ENCODE results near the gene METTL25.

DNA sequence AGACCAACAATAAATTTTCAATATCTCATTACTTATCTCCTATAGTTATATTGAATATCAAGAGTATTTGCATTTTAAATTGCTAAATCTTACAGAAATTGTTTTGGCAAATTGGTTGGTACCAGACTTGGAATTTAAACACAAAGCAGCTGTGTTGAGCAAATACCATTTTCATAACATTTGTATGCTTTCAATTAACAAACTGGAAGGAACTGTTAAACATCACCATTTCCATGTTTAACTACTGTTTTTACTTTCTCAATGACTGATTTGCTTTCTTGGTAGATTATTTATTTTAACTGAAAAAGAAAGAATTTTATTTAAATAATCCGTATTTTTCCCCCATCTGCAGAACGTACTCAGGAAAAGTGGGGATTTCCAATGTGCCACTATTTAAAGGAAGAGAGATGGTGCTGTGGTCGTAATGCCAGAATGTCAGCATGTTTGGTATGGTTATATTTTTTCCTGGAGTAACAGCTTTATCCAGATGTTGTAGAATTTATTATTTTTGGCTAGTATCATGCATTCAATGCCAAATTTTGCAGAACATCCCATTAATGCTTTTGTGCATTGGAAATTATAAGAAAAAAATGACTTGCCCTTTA lies 72.3 kb downstream of the METTL25 start:
- TF ChIP-seq, protein P1, sequence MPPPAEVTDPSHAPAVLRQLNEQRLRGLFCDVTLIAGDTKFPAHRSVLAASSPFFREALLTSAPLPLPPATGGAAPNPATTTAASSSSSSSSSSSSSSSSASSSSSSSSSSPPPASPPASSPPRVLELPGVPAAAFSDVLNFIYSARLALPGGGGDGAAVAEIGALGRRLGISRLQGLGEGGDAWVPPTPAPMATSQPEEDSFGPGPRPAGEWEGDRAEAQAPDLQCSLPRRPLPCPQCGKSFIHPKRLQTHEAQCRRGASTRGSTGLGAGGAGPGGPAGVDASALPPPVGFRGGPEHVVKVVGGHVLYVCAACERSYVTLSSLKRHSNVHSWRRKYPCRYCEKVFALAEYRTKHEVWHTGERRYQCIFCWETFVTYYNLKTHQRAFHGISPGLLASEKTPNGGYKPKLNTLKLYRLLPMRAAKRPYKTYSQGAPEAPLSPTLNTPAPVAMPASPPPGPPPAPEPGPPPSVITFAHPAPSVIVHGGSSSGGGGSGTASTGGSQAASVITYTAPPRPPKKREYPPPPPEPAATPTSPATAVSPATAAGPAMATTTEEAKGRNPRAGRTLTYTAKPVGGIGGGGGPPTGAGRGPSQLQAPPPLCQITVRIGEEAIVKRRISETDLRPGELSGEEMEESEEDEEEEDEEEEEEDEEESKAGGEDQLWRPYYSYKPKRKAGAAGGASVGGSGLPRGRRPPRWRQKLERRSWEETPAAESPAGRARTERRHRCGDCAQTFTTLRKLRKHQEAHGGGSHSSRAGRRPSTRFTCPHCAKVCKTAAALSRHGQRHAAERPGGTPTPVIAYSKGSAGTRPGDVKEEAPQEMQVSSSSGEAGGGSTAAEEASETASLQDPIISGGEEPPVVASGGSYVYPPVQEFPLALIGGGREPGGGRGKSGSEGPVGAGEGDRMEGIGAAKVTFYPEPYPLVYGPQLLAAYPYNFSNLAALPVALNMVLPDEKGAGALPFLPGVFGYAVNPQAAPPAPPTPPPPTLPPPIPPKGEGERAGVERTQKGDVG (CRISPR knock-in tag; IDR thresholded peaks at IDR 0.05) = no peak
- TF ChIP-seq, protein P2, sequence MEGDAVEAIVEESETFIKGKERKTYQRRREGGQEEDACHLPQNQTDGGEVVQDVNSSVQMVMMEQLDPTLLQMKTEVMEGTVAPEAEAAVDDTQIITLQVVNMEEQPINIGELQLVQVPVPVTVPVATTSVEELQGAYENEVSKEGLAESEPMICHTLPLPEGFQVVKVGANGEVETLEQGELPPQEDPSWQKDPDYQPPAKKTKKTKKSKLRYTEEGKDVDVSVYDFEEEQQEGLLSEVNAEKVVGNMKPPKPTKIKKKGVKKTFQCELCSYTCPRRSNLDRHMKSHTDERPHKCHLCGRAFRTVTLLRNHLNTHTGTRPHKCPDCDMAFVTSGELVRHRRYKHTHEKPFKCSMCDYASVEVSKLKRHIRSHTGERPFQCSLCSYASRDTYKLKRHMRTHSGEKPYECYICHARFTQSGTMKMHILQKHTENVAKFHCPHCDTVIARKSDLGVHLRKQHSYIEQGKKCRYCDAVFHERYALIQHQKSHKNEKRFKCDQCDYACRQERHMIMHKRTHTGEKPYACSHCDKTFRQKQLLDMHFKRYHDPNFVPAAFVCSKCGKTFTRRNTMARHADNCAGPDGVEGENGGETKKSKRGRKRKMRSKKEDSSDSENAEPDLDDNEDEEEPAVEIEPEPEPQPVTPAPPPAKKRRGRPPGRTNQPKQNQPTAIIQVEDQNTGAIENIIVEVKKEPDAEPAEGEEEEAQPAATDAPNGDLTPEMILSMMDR (IDR thresholded peaks at IDR 0.05 in 2 of 3, conservative IDR thresholded peaks at IDR 0.05 in 1 of 3; ENCODE audit: control insufficient read depth in 2 of 3, extremely low read depth in 1 of 3, insufficient read depth in 1 of 3, low read depth in 3 of 3, low read length in 3 of 3) = no peak
- TF ChIP-seq POLR2A (IDR thresholded peaks at IDR 0.05; ENCODE audit: low read depth, low read length) (no peak), JUND (IDR thresholded peaks at IDR 0.05; ENCODE audit: low read depth, low read length) (no peak), NFIC (IDR thresholded peaks at IDR 0.05; ENCODE audit: low read depth, low read length) (no peak)

Data from GM12878 (cell line).